BE2C (cell line): ENCODE measurements around the gene TRIP11.

ENCODE experiments used
- DNase-seq: peaks from one replicate; pipeline ENCODE4 v3.0.0-alpha.2; 2020
- H3K27me3 ChIP-seq: fragments of 250-450 bp; sonication (Bioruptor Pico); 2 replicates; pipeline ENCODE4 v1.5.1; 2020; ENCODE audit warnings: mild to moderate bottlenecking
- H3K36me3 ChIP-seq: fragments of 250-450 bp; sonication (Bioruptor Pico); 2 replicates; pipeline ENCODE4 v1.5.1; 2020; ENCODE audit warnings: mild to moderate bottlenecking
- H3K4me1 ChIP-seq: fragments of 250-450 bp; sonication (Bioruptor Pico); 2 replicates; pipeline ENCODE4 v1.5.1; 2020
- H3K4me3 ChIP-seq: 2 replicates; pipeline ENCODE4 v1.5.1; 2011; ENCODE audit warnings: low read depth, low read length
- H3K9me3 ChIP-seq: fragments of 250-450 bp; sonication (Bioruptor Pico); 2 replicates; pipeline ENCODE4 v1.5.1; 2020
- TF ChIP-seq, protein P1 (sequence below): IDR thresholded peaks from 2 replicates; pipeline ENCODE4 v1.5.1; 2012; ENCODE audit warnings: mild to moderate bottlenecking, low read depth, low read length

The TRIP11 gene

DNA sequence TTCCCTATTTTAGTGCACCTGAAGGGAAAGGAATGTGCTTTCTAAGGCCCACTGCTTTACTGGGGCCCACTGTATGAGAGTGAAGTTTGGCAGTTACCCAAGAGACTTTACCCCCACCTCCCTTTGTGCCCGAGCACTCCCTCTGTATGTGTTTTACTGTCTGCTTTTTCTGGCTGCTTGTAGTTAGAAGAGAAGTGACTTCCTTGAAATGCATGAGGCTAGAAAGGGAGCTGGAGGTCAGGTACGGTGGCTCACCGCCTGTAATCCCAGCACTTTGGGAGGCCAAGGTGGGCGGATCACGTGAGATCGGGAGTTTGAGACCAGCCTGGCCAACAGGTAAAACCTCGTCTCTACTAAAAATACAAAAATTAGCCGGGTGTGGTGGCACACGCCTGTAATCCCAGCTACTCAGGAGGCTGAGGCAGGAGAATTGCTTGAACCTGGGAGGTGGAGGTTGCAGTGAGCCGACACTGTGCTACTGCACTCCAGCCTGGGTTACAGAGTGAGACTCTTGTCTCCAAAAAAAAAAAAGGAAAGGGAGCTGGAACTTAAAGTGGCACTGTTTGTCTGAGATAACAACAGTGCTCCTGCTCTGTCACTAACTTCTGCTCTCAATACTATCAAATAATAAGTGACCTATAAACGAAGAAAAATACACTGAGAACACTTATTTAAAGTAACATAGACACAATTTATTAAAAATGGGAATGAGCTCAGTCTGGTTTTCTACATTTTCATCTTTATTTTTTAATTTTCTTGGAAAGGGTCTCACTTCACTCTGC is 5.8 kb downstream of the TRIP11 start:
- DNase-seq, result no peak
- TF ChIP-seq, protein P1, sequence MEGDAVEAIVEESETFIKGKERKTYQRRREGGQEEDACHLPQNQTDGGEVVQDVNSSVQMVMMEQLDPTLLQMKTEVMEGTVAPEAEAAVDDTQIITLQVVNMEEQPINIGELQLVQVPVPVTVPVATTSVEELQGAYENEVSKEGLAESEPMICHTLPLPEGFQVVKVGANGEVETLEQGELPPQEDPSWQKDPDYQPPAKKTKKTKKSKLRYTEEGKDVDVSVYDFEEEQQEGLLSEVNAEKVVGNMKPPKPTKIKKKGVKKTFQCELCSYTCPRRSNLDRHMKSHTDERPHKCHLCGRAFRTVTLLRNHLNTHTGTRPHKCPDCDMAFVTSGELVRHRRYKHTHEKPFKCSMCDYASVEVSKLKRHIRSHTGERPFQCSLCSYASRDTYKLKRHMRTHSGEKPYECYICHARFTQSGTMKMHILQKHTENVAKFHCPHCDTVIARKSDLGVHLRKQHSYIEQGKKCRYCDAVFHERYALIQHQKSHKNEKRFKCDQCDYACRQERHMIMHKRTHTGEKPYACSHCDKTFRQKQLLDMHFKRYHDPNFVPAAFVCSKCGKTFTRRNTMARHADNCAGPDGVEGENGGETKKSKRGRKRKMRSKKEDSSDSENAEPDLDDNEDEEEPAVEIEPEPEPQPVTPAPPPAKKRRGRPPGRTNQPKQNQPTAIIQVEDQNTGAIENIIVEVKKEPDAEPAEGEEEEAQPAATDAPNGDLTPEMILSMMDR, result no peak
- H3K4me3 ChIP-seq, result no peak overlapping the region

DNA sequence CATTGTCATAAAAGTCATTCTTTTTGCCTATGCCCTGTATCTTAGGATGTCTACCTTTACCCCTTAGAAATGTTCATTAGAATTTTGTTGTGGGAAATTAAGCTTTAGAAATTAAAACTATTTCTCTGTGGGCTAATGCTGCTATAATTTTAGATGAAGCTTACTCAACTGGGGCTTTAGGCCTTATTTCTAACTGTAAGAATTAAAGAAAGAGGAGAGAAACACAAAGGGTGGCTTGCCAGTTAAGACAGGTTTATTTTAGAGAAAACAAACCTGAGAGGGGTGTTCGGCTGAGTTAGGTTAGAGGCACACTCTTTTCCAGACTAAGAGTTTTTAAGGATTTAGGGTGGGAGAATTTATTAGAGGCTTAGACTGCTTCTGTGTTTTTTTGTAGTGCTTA is 6.4 kb downstream of the TRIP11 start:
- no peak overlapping the region for H3K4me3 ChIP-seq
- DNase-seq, result no peak
- TF ChIP-seq, protein P1, result no peak
- H3K27me3 ChIP-seq, result no peaks in the 10 kb centered on the region
- H3K9me3 ChIP-seq, result no peaks in the 10 kb centered on the region
- H3K4me1 ChIP-seq, result no peaks in the 10 kb centered on the region
- peaks cover 24% of the 10 kb centered on the region for H3K36me3 ChIP-seq

More for the DNA sequence above, 5.8 kb downstream of the TRIP11 start:
- Histone ChIP-seq H3K27me3 (no peaks in the 10 kb centered on the region), H3K4me1 (no peaks in the 10 kb centered on the region), H3K36me3 (peaks cover 24% of the 10 kb centered on the region), H3K9me3 (no peaks in the 10 kb centered on the region)

DNA sequence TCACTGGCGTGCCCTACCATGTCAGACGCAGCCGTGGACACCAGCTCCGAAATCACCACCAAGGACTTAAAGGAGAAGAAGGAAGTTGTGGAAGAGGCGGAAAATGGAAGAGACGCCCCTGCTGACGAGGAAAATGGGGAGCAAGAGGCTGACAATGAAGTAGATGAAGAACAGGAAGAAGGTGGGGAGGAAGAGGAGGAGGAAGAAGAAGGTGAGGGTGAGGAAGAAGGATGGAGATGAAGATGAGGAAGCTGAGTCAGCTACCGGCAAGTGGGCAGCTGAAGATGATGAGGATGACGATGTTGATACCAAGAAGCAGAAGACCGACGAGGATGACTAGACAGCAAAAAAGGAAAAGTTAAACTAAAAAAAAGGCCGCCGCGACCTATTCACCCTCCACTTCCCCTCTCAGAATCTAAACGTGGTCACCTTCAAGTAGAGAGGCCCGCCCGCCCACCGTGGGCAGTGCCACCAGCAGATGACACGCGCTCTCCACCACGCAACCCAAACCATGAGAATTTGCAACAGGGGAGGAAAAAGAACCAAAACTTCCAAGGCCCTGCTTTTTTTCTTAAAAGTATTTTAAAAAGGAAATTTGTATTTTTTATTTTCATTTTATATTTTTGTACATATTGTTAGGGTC is 13.2 kb downstream of the TRIP11 start:
- TF ChIP-seq, protein P1, result no peak
- DNase-seq, result no peak
- H3K36me3 ChIP-seq, result peaks cover 35% of the 10 kb centered on the region

DNA sequence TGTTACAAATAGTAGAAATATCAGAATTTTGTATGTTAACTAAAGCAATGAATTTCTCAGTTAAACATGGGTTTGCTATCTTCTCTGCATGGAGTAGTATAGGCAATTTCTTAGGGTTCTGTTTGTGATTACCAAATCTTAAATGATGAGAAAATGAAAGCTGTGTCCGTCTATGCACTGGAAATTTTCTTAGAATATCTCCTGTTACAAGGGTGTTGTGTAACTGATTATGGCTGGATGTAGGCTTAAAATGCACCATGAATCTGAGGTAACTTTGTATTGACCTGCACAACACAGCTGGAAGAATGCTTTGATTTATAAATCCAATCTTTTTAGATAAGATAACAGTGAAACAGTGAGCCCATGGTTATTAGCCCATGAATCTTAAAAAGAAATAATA is 17.8 kb downstream of the TRIP11 start:
- TF ChIP-seq, protein P1, result no peak
- Histone ChIP-seq H3K4me3 (no peak overlapping the region), H3K27me3 (no peaks in the 10 kb centered on the region), H3K36me3 (peaks cover 21% of the 10 kb centered on the region), H3K4me1 (no peaks in the 10 kb centered on the region), H3K9me3 (no peaks in the 10 kb centered on the region)
- no peak for DNase-seq

More for the DNA sequence above, 13.2 kb downstream of the TRIP11 start:
- H3K4me1 ChIP-seq, result no peaks in the 10 kb centered on the region
- no peaks in the 10 kb centered on the region for H3K27me3 ChIP-seq
- no peak overlapping the region for H3K4me3 ChIP-seq
- H3K9me3 ChIP-seq, result no peaks in the 10 kb centered on the region

DNA sequence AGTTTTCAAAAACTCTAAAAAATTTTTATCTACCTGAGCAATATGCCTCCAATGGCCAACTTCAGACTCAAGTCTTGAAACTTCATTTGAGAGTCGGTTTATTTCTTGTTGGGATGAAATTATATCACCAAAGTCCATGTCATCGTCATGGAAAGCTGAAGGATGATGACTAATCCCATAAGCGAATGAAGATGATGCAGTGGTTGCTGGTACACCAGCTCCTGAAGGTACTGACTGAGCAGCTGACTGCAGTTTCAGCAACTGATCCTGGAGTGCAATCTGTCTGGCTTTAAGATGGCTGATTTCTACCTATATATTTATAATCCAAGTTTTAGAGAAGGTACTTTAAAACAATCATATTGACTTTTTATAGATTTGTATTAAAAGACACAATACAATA is 18.3 kb downstream of the TRIP11 start:
- TF ChIP-seq, protein P1, result no peak

DNA sequence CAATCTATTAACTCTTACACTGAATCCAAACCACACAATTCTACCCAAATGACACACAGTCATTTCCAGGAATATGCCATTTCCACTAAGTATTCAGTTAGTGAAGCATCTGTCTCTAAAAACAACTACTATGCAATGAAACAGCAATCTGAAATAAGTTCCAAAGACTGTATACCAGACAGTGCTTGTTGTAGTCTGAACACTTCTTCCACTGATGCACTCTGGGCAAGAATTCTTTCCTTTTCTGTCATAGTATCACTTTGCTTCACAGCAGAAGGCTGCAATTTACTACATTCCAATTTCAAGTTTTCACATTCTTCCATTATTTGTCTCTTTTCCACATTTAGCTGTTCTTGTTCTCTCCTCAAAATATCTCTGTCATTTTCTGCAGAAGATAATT is 25.8 kb downstream of the TRIP11 start:
- Histone ChIP-seq H3K4me1 (no peaks in the 10 kb centered on the region), H3K4me3 (no peak overlapping the region), H3K9me3 (no peaks in the 10 kb centered on the region), H3K27me3 (no peaks in the 10 kb centered on the region), H3K36me3 (peaks cover 48% of the 10 kb centered on the region)
- TF ChIP-seq, protein P1, result no peak
- DNase-seq, result no peak

More for the DNA sequence above, 18.3 kb downstream of the TRIP11 start:
- Histone ChIP-seq H3K9me3 (no peaks in the 10 kb centered on the region), H3K36me3 (peaks cover 27% of the 10 kb centered on the region), H3K4me3 (no peak overlapping the region), H3K27me3 (no peaks in the 10 kb centered on the region), H3K4me1 (no peaks in the 10 kb centered on the region)
- DNase-seq, result no peak
